PC-3 (cell line): ENCODE results near the gene TPGS1. TPM values are rescaled to one million over a fixed set of nuclear protein-coding genes. Genes with fewer than 3 reads are reported as not detected.
A peak's percentile ranks its signal among the peaks of the same experiment; 100 is the strongest.

Source experiments
- ATAC-seq: fragments of 200-7000 bp; cut with Tn5 transposase; 2 replicates; pipeline ENCODE4 v1.9.1; 2020; ENCODE audit warnings: mild to moderate bottlenecking, moderate library complexity
- Bru-seq: library from RNA; stranded (reverse); fragments of 400-500 nt; gene quantifications from one replicate; lab custom pipeline; 2021; lab: Mats Ljungman, UMichigan
- BruChase-seq, 2 experiments: library from RNA; stranded (reverse); fragments of 400-500 nt; gene quantifications; one replicate each; lab custom pipeline; 2021; lab: Mats Ljungman, UMichigan
- BruUV-seq: library from RNA; stranded (reverse); fragments of 400-500 nt; replicated peaks from 2 replicates; lab custom pipeline; 2021; lab: Mats Ljungman, UMichigan
- CTCF ChIA-PET: fragments of 300-600 bp; sonication (Branson Sonifier 250); formaldehyde crosslinking; loops from one replicate; lab custom pipeline; 2022; ENCODE audit warnings: antibody characterized with exemption; lab: Charles Lee
- POLR2A ChIA-PET: fragments of 300-600 bp; sonication (Branson Sonifier 250); formaldehyde crosslinking; loops from one replicate; lab custom pipeline; 2022; ENCODE audit warnings: antibody characterized with exemption; ENCODE audit not compliant: unreplicated experiment; lab: Charles Lee
- DNase-seq: peaks from one replicate; pipeline ENCODE4 v3.0.0-alpha.2; 2015
- H2AFZ ChIP-seq: fragments of 300-600 bp; sonication (generic); 2 replicates; pipeline ENCODE4 v1.6.0; 2016; ENCODE audit warnings: antibody characterized with exemption, low read length
- H3F3A ChIP-seq: fragments of 300-600 bp; sonication (generic); one replicate; pipeline ENCODE4 v1.6.0; 2017; ENCODE audit warnings: antibody characterized with exemption, low read length, control low read depth, mild to moderate bottlenecking; ENCODE audit not compliant: unreplicated experiment
- H3K27ac ChIP-seq: fragments of 300-600 bp; sonication (generic); 2 replicates; pipeline ENCODE4 v1.5.1; 2016; ENCODE audit warnings: mild to moderate bottlenecking, low read length
- H3K27me3 ChIP-seq: fragments of 300-600 bp; sonication (generic); 2 replicates; pipeline ENCODE4 v1.6.1; 2016; ENCODE audit warnings: low read length, mixed read lengths
- H3K36me3 ChIP-seq: fragments of 300-600 bp; sonication (generic); 2 replicates; pipeline ENCODE4 v1.6.1; 2016; ENCODE audit warnings: low read depth, mixed run types, low read length, mixed read lengths
- H3K4me1 ChIP-seq: fragments of 300-600 bp; sonication (generic); 2 replicates; pipeline ENCODE4 v1.5.1; 2016; ENCODE audit warnings: low read length; ENCODE audit not compliant: insufficient read depth
- H3K4me2 ChIP-seq: fragments of 300-600 bp; sonication (generic); 2 replicates; pipeline ENCODE4 v1.6.0; 2016; ENCODE audit warnings: low read length
- H3K4me3 ChIP-seq: fragments of 300-600 bp; sonication (generic); 2 replicates; pipeline ENCODE4 v1.5.1; 2016; ENCODE audit warnings: mild to moderate bottlenecking, low read length, mixed read lengths
- H3K79me2 ChIP-seq: fragments of 300-600 bp; sonication (generic); 2 replicates; pipeline ENCODE4 v1.6.1; 2017; ENCODE audit warnings: low read length, mixed read lengths
- H3K9ac ChIP-seq: fragments of 300-600 bp; sonication (generic); 2 replicates; pipeline ENCODE4 v1.6.0; 2016; ENCODE audit warnings: mild to moderate bottlenecking, low read length
- H3K9me2 ChIP-seq: fragments of 300-600 bp; sonication (generic); replicated peaks from 2 replicates; pipeline ENCODE4 v1.6.1; 2016; ENCODE audit warnings: mixed run types, low read length, mixed read lengths
- H3K9me3 ChIP-seq: fragments of 300-600 bp; sonication (generic); 2 replicates; pipeline ENCODE4 v1.6.1; 2016; ENCODE audit warnings: low read length, mixed read lengths
- H4K20me1 ChIP-seq: fragments of 300-600 bp; sonication (generic); 2 replicates; pipeline ENCODE4 v1.6.1; 2016; ENCODE audit warnings: low read length, mixed read lengths
- CTCF ChIP-seq: fragments of 300-600 bp; sonication (generic); conservative IDR thresholded peaks from 2 replicates; pipeline ENCODE4 v1.5.1; 2017; ENCODE audit warnings: antibody characterized with exemption, low read depth, mild to moderate bottlenecking, low read length
- EZH2 ChIP-seq: fragments of 300-600 bp; sonication (generic); IDR thresholded peaks from one replicate; pipeline ENCODE4 v1.6.1; 2017; ENCODE audit warnings: antibody characterized with exemption, mild to moderate bottlenecking, low read length; ENCODE audit not compliant: unreplicated experiment
- EZH2phosphoT487 ChIP-seq: fragments of 300-600 bp; sonication (generic); IDR thresholded peaks from 2 replicates; pipeline ENCODE4 v1.6.1; 2018; ENCODE audit warnings: mild to moderate bottlenecking, antibody characterized with exemption, low read length, borderline replicate concordance
- intact Hi-C: fragments of 100-400 bp; cut with micrococcal nuclease; formaldehyde crosslinking; loops from 2 replicates; pipeline ENCODE4 v1.9.0; 2023
- long read RNA-seq: library from polyadenylated mRNA; unstranded; transcript quantifications from one replicate; pipeline ENCODE4 v2.0.0, GENCODE V29; 2021; ENCODE audit not compliant: unreplicated experiment
- total RNA-seq: library from RNA; depleted of rRNA; stranded (reverse); fragments of >200 nt; gene quantifications from 2 replicates; pipeline ENCODE4 v1.2.3, GENCODE V29; 2014; rRNA removed

TPGS1 gene
- total RNA-seq (28.5 and 44.0 TPM in 2 replicates), Bru-seq, nascent RNA (percentile 45 among the genes with signal in this experiment), BruChase-seq, experiment 1, labeled RNA remaining after a 6-hour chase (percentile 50 among the genes with signal in this experiment), BruChase-seq, experiment 2, labeled RNA remaining after a 2-hour chase (percentile 52 among the genes with signal in this experiment)
- long read RNA-seq, transcript TPGS1-201 (2 exons, 1,114 nt): major isoform, 56 of 57 reads
- long read RNA-seq, partial matches to known transcripts: 0 of 57 reads
- long read RNA-seq, other reads (novel, unspliced or antisense): 1 of 57 reads

GRCh38 chr19:507286-508203 lies at the start of gene TPGS1:
Gene TPGS1, plus strand, starts transcription at chr19:507497. Its CDS starts 10 bp downstream, at chr19:507507.
- POLR2A ChIA-PET: no interaction called here
- H3K4me3 ChIP-seq: peak within 1 kb of the TSS; percentile 99
- H3K9ac ChIP-seq: peak within 1 kb of the TSS; percentile 89
- CTCF ChIA-PET: interaction anchor here (1.0 kb wide), 2 partner anchors 10 to 19 kb away, joined by 4 to 5 read pairs; no protein-coding TSS in a partner anchor
- H3K9me2 ChIP-seq: no peaks in the 10 kb centered on the region
- intact Hi-C loops: no loop called here
- peaks cover 10% of the 10 kb centered on the region; the same call in 1 of the 2 replicates for H3K4me1 ChIP-seq
- H3K9me3 ChIP-seq: no peaks in the 10 kb centered on the region
- BruUV-seq: TSS peak; percentile 44
- DNase-seq: peak; percentile 67
- H2AFZ ChIP-seq: peak within 1 kb of the TSS; percentile 93
- no peaks in the 10 kb centered on the region for H4K20me1 ChIP-seq
- H3K79me2 ChIP-seq: peaks cover 11% of the 10 kb centered on the region
- no peaks in the 10 kb centered on the region for H3K27me3 ChIP-seq
- peak within 1 kb of the TSS; percentile 91 for H3K4me2 ChIP-seq
- peak within 1 kb of the TSS; percentile 92 for H3K27ac ChIP-seq
- no peaks in the 10 kb centered on the region for H3F3A ChIP-seq
- peak; percentile 79 for ATAC-seq
- no peak for TF ChIP-seq EZH2
- H3K36me3 ChIP-seq: no peaks in the 10 kb centered on the region; the same call in 1 of the 2 replicates

- intact Hi-C loops: no loop called here
- no peaks in the 10 kb centered on the region for H3K27me3 ChIP-seq
- no peaks in the 10 kb centered on the region for H4K20me1 ChIP-seq
- no peak overlapping the region for H3K27ac ChIP-seq
- no peak overlapping the region for H2AFZ ChIP-seq
- no peak overlapping the region for H3K4me3 ChIP-seq
- no peaks in the 10 kb centered on the region for H3K4me1 ChIP-seq
- H3K9me3 ChIP-seq: no peaks in the 10 kb centered on the region
- ChIA-PET POLR2A (no interaction called here), CTCF (no interaction called here)
- BruUV-seq: no TSS peak
- no peaks in the 10 kb centered on the region for H3K9me2 ChIP-seq
- DNase-seq: no peak
- no peak for TF ChIP-seq EZH2
- TF ChIP-seq EZH2phosphoT487: no peak
- no peak for TF ChIP-seq CTCF
- H3K4me2 ChIP-seq: no peak overlapping the region
- no peaks in the 10 kb centered on the region for H3K36me3 ChIP-seq
- H3K79me2 ChIP-seq: no peaks in the 10 kb centered on the region
- no peak overlapping the region for H3K9ac ChIP-seq
- no peaks in the 10 kb centered on the region for H3F3A ChIP-seq
- no peak for ATAC-seq
These were observed 49.7 kb upstream of the TPGS1 start for GRCh38 chr19:457636-458035.
